HL-60 (cell line): ENCODE results near the gene ERVMER34-1.

Experiments
- GABPA ChIP-seq: IDR thresholded peaks from 2 replicates; pipeline ENCODE4 v1.6.1; 2012; ENCODE audit warnings: low read depth
- POLR2AphosphoS5 ChIP-seq: IDR thresholded peaks from 2 replicates; pipeline ENCODE4 v1.6.1; 2012; ENCODE audit warnings: low read depth
- TF ChIP-seq, protein P1 (sequence below): IDR thresholded peaks from one replicate; pipeline ENCODE4 v1.5.1; 2011; ENCODE audit warnings: low read length, control low read depth, inconsistent platforms; ENCODE audit not compliant: insufficient read depth

GRCh38 chr4:52751487-52751911 lies 274 bp upstream of the ERVMER34-1 start:
- TF ChIP-seq, protein P1, sequence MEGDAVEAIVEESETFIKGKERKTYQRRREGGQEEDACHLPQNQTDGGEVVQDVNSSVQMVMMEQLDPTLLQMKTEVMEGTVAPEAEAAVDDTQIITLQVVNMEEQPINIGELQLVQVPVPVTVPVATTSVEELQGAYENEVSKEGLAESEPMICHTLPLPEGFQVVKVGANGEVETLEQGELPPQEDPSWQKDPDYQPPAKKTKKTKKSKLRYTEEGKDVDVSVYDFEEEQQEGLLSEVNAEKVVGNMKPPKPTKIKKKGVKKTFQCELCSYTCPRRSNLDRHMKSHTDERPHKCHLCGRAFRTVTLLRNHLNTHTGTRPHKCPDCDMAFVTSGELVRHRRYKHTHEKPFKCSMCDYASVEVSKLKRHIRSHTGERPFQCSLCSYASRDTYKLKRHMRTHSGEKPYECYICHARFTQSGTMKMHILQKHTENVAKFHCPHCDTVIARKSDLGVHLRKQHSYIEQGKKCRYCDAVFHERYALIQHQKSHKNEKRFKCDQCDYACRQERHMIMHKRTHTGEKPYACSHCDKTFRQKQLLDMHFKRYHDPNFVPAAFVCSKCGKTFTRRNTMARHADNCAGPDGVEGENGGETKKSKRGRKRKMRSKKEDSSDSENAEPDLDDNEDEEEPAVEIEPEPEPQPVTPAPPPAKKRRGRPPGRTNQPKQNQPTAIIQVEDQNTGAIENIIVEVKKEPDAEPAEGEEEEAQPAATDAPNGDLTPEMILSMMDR, result no peak
- no peak for TF ChIP-seq GABPA
- TF ChIP-seq POLR2AphosphoS5, result no peak
